SW480 (cell line): ENCODE measurements around the gene STT3B.
"Not testable (repeated sequence)": the region's sequence is repeated elsewhere in the genome, so short reads cannot be mapped to it uniquely, and the experiment has no call there.

Experiments used
- DNase-seq: peaks from one replicate; pipeline ENCODE4 v3.0.0-alpha.2; 2016; ENCODE audit warnings: low spot score

Gene STT3B

GRCh38 chr3:31600431-31600830 lies 67.7 kb downstream of the STT3B start:
- DNase-seq: no peak

GRCh38 chr3:31605333-31605732 lies 72.6 kb downstream of the STT3B start:
- not testable (repeated sequence) for DNase-seq

- DNase-seq: no peak
Measured at GRCh38 chr3:31606453-31606852, 73.7 kb downstream of the STT3B start.

- peak; percentile 10 for DNase-seq
Measured at GRCh38 chr3:31610700-31611275, 78.1 kb downstream of the STT3B start.

- no peak for DNase-seq
Measured at GRCh38 chr3:31613177-31613576, 80.5 kb downstream of the STT3B start.

GRCh38 chr3:31613654-31614053 lies 80.9 kb downstream of the STT3B start:
- DNase-seq: no peak

- DNase-seq: no peak
Measured at GRCh38 chr3:31614162-31614921, 81.6 kb downstream of the STT3B start.

GRCh38 chr3:31615071-31615875 lies 82.5 kb downstream of the STT3B start:
- DNase-seq: no peak

- no peak for DNase-seq
Measured at GRCh38 chr3:31616711-31617110, 84.0 kb downstream of the STT3B start.

GRCh38 chr3:31620656-31621055 lies 87.9 kb downstream of the STT3B start:
- DNase-seq: no peak

- no peak for DNase-seq
Measured at GRCh38 chr3:31621314-31621713, 88.6 kb downstream of the STT3B start.

- DNase-seq: no peak
Measured at GRCh38 chr3:31622636-31623288, 90.0 kb downstream of the STT3B start.

GRCh38 chr3:31624083-31624709 lies 91.5 kb downstream of the STT3B start:
- DNase-seq: no peak

GRCh38 chr3:31625358-31625757 lies 92.6 kb downstream of the STT3B start:
- no peak for DNase-seq

- no peak for DNase-seq
Measured at GRCh38 chr3:31629054-31629453, 96.3 kb downstream of the STT3B start.

- DNase-seq: no peak
Measured at GRCh38 chr3:31634476-31634875, 101.8 kb downstream of the STT3B start.

- no peak for DNase-seq
Measured at GRCh38 chr3:31635545-31635944, 102.8 kb downstream of the STT3B start.

GRCh38 chr3:31636049-31636448 lies 103.3 kb downstream of the STT3B start:
- DNase-seq: no peak

- no peak for DNase-seq
Measured at GRCh38 chr3:31636694-31637442, 104.1 kb downstream of the STT3B start.

GRCh38 chr3:31639828-31640227 lies 107.1 kb downstream of the STT3B start:
- no peak for DNase-seq

- no peak for DNase-seq
Measured at GRCh38 chr3:31645256-31645655, 112.5 kb downstream of the STT3B start.
